ENCODE results near the gene MAML1.
"Not testable (repeated sequence)": the region's sequence is repeated elsewhere in the genome, so short reads cannot be mapped to it uniquely, and the experiment has no call there.

DNA sequence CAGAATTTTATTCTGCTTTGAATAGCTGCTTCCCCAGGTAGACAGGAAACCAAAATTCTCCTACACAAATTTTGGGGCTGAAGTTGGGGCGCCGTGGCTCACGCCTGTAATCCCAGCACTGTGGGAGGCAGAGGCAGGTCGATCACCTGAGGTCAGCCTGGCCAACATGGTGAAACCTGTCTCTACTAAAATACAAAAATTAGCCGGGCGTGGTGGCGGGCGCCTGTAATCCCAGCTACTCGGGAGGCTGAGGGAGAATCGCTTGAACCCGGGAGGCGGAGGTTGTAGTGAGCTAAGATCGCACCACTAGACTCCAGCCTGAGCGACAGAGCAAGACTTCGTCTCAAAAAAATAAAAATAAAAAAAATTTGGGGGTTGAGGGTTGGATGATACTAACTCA lies 35.1 kb upstream of the MAML1 start:
- not testable (repeated sequence) for TF ChIP-seq EZH2 (IDR thresholded peaks at IDR 0.05; ENCODE audit: insufficient read depth, poor library complexity, severe bottlenecking); EZH2phosphoT487 (IDR thresholded peaks at IDR 0.05; ENCODE audit: insufficient read depth, low read depth)

Data from GM23248 (cell line).